ENCODE results near the gene EGFL8. TPM values are rescaled to one million over a fixed set of nuclear protein-coding genes. Genes with fewer than 3 reads are reported as not detected.

The EGFL8 gene
- total and polyA plus RNA-seq, 2 donors (not counting 3 experiments of a cell fraction or from before 2014, with no cell fraction given), result 9.0 to 12.6 TPM

DNA sequence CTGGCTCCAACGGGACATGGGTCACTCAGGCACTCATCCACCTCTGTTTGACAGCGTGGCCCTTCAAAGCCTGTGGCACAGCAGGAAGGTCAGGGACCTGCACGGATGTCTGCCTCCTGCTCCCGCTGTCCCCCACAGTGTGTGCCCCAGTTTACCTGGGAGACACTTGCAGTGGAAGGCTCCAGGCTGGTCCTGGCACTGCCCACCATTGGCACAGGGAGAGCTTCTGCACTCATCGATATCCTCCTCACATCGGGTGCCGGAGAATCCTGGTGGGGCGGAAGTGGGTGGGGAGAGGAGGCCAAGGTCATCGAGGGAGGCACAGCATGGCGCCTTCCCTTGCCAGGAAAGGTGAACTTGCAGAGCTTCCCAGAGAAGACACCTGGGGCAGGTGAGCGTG is 52.6 kb downstream of the EGFL8 start:
- Histone ChIP-seq H3K79me2 (ENCODE audit: control insufficient read depth, insufficient read depth, low read length) (no peaks in the 10 kb centered on the region), H3K4me1 (ENCODE audit: control insufficient read depth, extremely low read depth, insufficient read depth, low read length) (no peaks in the 10 kb centered on the region), H3K9me1 (replicated peaks; ENCODE audit: control insufficient read depth, extremely low read depth, insufficient read depth, low read length) (no peaks in the 10 kb centered on the region), H3K4me3 (replicated peaks in 1 of 3; ENCODE audit: insufficient read depth in 1 of 3, low read depth in 1 of 3, low read length in 3 of 3) (no peak overlapping the region), H3K9ac (replicated peaks; ENCODE audit: extremely low read depth, insufficient read depth, low read length) (no peak overlapping the region), H3K9me3 (replicated peaks; ENCODE audit: control insufficient read depth, insufficient read depth, low read length) (no peaks in the 10 kb centered on the region), H3K27ac (ENCODE audit: insufficient read depth, low read depth, low read length) (no peak overlapping the region), H2AFZ (ENCODE audit: low read depth, low read length) (no peak overlapping the region), H3K4me2 (ENCODE audit: insufficient read depth, low read length) (no peak overlapping the region), H3K36me3 (ENCODE audit: control insufficient read depth in 2 of 2, extremely low read depth in 1 of 2, insufficient read depth in 2 of 2, low read length in 2 of 2) (peaks cover 15 to 21% of the 10 kb centered on the region in 2 experiments), H4K20me1 (replicated peaks; ENCODE audit: control insufficient read depth, extremely low read depth, insufficient read depth, low read length) (no peaks in the 10 kb centered on the region), H3K27me3 (ENCODE audit: control insufficient read depth in 2 of 2, insufficient read depth in 2 of 2, low read length in 2 of 2) (no peaks in the 10 kb centered on the region)
- dilution Hi-C loops (cut with MboI; ENCODE audit: extremely low pct_ligation_motif_present, low sequenced_read_pairs) (no loop called here), intact Hi-C loops (cut with micrococcal nuclease) (no loop called here)
- BruUV-seq (replicated peaks), result no TSS peak
- ChIA-PET POLR2A (no interaction called here), CTCF (no interaction called here)
- TF ChIP-seq, protein P1, sequence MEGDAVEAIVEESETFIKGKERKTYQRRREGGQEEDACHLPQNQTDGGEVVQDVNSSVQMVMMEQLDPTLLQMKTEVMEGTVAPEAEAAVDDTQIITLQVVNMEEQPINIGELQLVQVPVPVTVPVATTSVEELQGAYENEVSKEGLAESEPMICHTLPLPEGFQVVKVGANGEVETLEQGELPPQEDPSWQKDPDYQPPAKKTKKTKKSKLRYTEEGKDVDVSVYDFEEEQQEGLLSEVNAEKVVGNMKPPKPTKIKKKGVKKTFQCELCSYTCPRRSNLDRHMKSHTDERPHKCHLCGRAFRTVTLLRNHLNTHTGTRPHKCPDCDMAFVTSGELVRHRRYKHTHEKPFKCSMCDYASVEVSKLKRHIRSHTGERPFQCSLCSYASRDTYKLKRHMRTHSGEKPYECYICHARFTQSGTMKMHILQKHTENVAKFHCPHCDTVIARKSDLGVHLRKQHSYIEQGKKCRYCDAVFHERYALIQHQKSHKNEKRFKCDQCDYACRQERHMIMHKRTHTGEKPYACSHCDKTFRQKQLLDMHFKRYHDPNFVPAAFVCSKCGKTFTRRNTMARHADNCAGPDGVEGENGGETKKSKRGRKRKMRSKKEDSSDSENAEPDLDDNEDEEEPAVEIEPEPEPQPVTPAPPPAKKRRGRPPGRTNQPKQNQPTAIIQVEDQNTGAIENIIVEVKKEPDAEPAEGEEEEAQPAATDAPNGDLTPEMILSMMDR (IDR thresholded peaks at IDR 0.05; ENCODE audit: extremely low read depth in 1 of 2, insufficient read depth in 1 of 2, low read depth in 1 of 2, low read length in 2 of 2), result no peak
- no peak for TF ChIP-seq FOS (IDR thresholded peaks at IDR 0.05; ENCODE audit: borderline replicate concordance, insufficient read depth, low read length)
- TF ChIP-seq POLR2AphosphoS5 (IDR thresholded peaks at IDR 0.05; ENCODE audit: insufficient read depth, low read depth, low read length), result no peak
- TF ChIP-seq POLR2A (IDR thresholded peaks at IDR 0.05; ENCODE audit: low read depth, low read length), result no peak
- TF ChIP-seq GATA2 (IDR thresholded peaks at IDR 0.05; ENCODE audit: insufficient read depth, insufficient read length, low read depth, low read length), result no peak
- TF ChIP-seq MYC (IDR thresholded peaks at IDR 0.05; ENCODE audit: low read depth, low read length), result no peak
- TF ChIP-seq JUN (IDR thresholded peaks at IDR 0.05; ENCODE audit: borderline replicate concordance, insufficient read depth, insufficient read length, low read depth), result no peak
- TF ChIP-seq EZH2 (IDR thresholded peaks at IDR 0.05; ENCODE audit: borderline replicate concordance, low read depth, low read length, severe bottlenecking), result no peak
- TF ChIP-seq, protein P2, sequence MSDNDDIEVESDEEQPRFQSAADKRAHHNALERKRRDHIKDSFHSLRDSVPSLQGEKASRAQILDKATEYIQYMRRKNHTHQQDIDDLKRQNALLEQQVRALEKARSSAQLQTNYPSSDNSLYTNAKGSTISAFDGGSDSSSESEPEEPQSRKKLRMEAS (IDR thresholded peaks at IDR 0.05; ENCODE audit: insufficient read depth, insufficient read length), result no peak
- no peak for FAIRE-seq
- no peak for DNase-seq (ENCODE audit: low read depth, low spot score)

Small RNAs within 50 kb of the gene (microRNA-seq; reads per million reads assigned to microRNA genes)
- gene MIR6721 (ENCODE audit: borderline number of aligned reads, borderline replicate concordance) (1.5 reads per million), gene MIR6833 (ENCODE audit: borderline number of aligned reads, borderline replicate concordance) (not detected)

Small RNAs within 50 kb of the gene (small RNA-seq; reads per million reads assigned to genes)
- gene AL662884.1 (ENCODE audit: insufficient read depth, insufficient read length, low read depth, low replicate concordance) (not detected), gene MIR6833 (ENCODE audit: insufficient read depth, insufficient read length, low read depth, low replicate concordance) (not detected)

Other genes with a start within 250 kb of the EGFL8 start
- 0.60 TPM in 1 of 2 replicates, not detected in the other for gene C2, start 236.9 kb upstream of the EGFL8 start, total RNA-seq
- not detected in 2 replicates for gene C2, start 236.9 kb upstream of the EGFL8 start, polyA plus RNA-seq
- gene CFB, start 218.5 kb upstream of the EGFL8 start, total RNA-seq, result 0.51 and 1.5 TPM in 2 replicates
- 0.87 and 1.0 TPM in 2 replicates for gene CFB, start 218.5 kb upstream of the EGFL8 start, polyA plus RNA-seq
- gene NELFE, start 205.6 kb upstream of the EGFL8 start, total RNA-seq, result 68.5 and 71.3 TPM in 2 replicates
- gene NELFE, start 205.6 kb upstream of the EGFL8 start, polyA plus RNA-seq, result 50.5 and 55.8 TPM in 2 replicates
- gene SKIC2, start 205.4 kb upstream of the EGFL8 start, total RNA-seq, result 67.8 and 76.7 TPM in 2 replicates
- gene SKIC2, start 205.4 kb upstream of the EGFL8 start, polyA plus RNA-seq, result 52.8 and 55.8 TPM in 2 replicates
- 18.0 and 20.7 TPM in 2 replicates for gene DXO, start 192.5 kb upstream of the EGFL8 start, total RNA-seq
- 34.9 and 37.7 TPM in 2 replicates for gene DXO, start 192.5 kb upstream of the EGFL8 start, polyA plus RNA-seq
- gene C4A, start 182.5 kb upstream of the EGFL8 start, total RNA-seq, result 4.1 and 5.2 TPM in 2 replicates
- gene C4A, start 182.5 kb upstream of the EGFL8 start, polyA plus RNA-seq, result 4.4 and 5.7 TPM in 2 replicates
- gene C4B, start 149.8 kb upstream of the EGFL8 start, total RNA-seq, result 6.3 and 6.5 TPM in 2 replicates
- 2.9 and 4.4 TPM in 2 replicates for gene C4B, start 149.8 kb upstream of the EGFL8 start, polyA plus RNA-seq
- gene CYP21A2, start 126.2 kb upstream of the EGFL8 start, total RNA-seq, result 0.22 and 0.32 TPM in 2 replicates
- gene CYP21A2, start 126.2 kb upstream of the EGFL8 start, polyA plus RNA-seq, result 0.06 and 0.46 TPM in 2 replicates
- 2.7 and 3.2 TPM in 2 replicates for gene TNXB, start 55.3 kb upstream of the EGFL8 start, total RNA-seq
- gene TNXB, start 55.3 kb upstream of the EGFL8 start, polyA plus RNA-seq, result 0.24 and 0.47 TPM in 2 replicates
- 102 and 106 TPM in 2 replicates for gene ATF6B, start 36.3 kb upstream of the EGFL8 start, total RNA-seq
- 113 and 115 TPM in 2 replicates for gene ATF6B, start 36.3 kb upstream of the EGFL8 start, polyA plus RNA-seq
- 5.2 and 6.0 TPM in 2 replicates for gene FKBPL, start 34.3 kb upstream of the EGFL8 start, total RNA-seq
- 3.4 and 3.5 TPM in 2 replicates for gene FKBPL, start 34.3 kb upstream of the EGFL8 start, polyA plus RNA-seq
- gene PRRT1, start 12.7 kb upstream of the EGFL8 start, total RNA-seq, result 0.76 and 1.3 TPM in 2 replicates
- gene PRRT1, start 12.7 kb upstream of the EGFL8 start, polyA plus RNA-seq, result 0.38 and 0.55 TPM in 2 replicates
- gene PPT2, start 10.5 kb upstream of the EGFL8 start, total RNA-seq, result 27.2 and 27.6 TPM in 2 replicates
- 44.6 and 47.3 TPM in 2 replicates for gene PPT2, start 10.5 kb upstream of the EGFL8 start, polyA plus RNA-seq
- gene AGPAT1, start 11.5 kb downstream of the EGFL8 start, total RNA-seq, result 38.4 and 45.1 TPM in 2 replicates
- 132 and 151 TPM in 2 replicates for gene AGPAT1, start 11.5 kb downstream of the EGFL8 start, polyA plus RNA-seq
- 48.0 and 49.2 TPM in 2 replicates for gene RNF5, start 13.8 kb downstream of the EGFL8 start, total RNA-seq
- gene RNF5, start 13.8 kb downstream of the EGFL8 start, polyA plus RNA-seq, result 96.0 and 100 TPM in 2 replicates
- 12.0 and 18.5 TPM in 2 replicates for gene AGER, start 19.7 kb downstream of the EGFL8 start, total RNA-seq
- gene AGER, start 19.7 kb downstream of the EGFL8 start, polyA plus RNA-seq, result 4.6 and 5.1 TPM in 2 replicates
- 95.9 and 100 TPM in 2 replicates for gene PBX2, start 25.6 kb downstream of the EGFL8 start, total RNA-seq
- 75.5 and 82.3 TPM in 2 replicates for gene PBX2, start 25.6 kb downstream of the EGFL8 start, polyA plus RNA-seq
- 21.6 and 22.8 TPM in 2 replicates for gene GPSM3, start 28.0 kb downstream of the EGFL8 start, total RNA-seq
- gene GPSM3, start 28.0 kb downstream of the EGFL8 start, polyA plus RNA-seq, result 19.5 and 24.9 TPM in 2 replicates
- 114 and 120 TPM in 2 replicates for gene NOTCH4, start 59.5 kb downstream of the EGFL8 start, total RNA-seq
- 41.7 and 41.8 TPM in 2 replicates for gene NOTCH4, start 59.5 kb downstream of the EGFL8 start, polyA plus RNA-seq
- gene TSBP1, start 207.3 kb downstream of the EGFL8 start, total RNA-seq, result not detected in 2 replicates
- not detected in 2 replicates for gene TSBP1, start 207.3 kb downstream of the EGFL8 start, polyA plus RNA-seq
- not detected in 2 replicates for gene BTNL2, start 242.6 kb downstream of the EGFL8 start, total RNA-seq
- gene BTNL2, start 242.6 kb downstream of the EGFL8 start, polyA plus RNA-seq, result not detected in 2 replicates

Data from endothelial cell of umbilical vein (primary cell).